DND-41 (cell line): ENCODE measurements around the gene PRAMEF13.
"Not testable (repeated sequence)": the region's sequence is repeated elsewhere in the genome, so short reads cannot be mapped to it uniquely, and the experiment has no call there.

Experiments used
- ATAC-seq: fragments of 200-7000 bp; cut with Tn5 transposase; 3 replicates; pipeline ENCODE4 v1.9.1; 2021; ENCODE audit warnings: low read depth; ENCODE audit not compliant: insufficient read depth
- DNase-seq: peaks from one replicate; pipeline ENCODE4 v3.0.0-alpha.2; 2020
- H2AFZ ChIP-seq: 2 replicates; pipeline ENCODE4 v1.6.0; 2012; ENCODE audit warnings: low read depth, low read length
- H3K27ac ChIP-seq: 2 replicates; pipeline ENCODE4 v1.5.1; 2012; ENCODE audit warnings: low read length, inconsistent platforms
- H3K27me3 ChIP-seq: fragments of 200-600 bp; sonication (generic); 2 replicates; pipeline ENCODE4 v1.6.0; 2012; ENCODE audit warnings: low read length, mild to moderate bottlenecking, inconsistent platforms; ENCODE audit not compliant: insufficient read depth, poor library complexity
- H3K36me3 ChIP-seq: 2 replicates; pipeline ENCODE4 v1.5.1; 2012; ENCODE audit warnings: low read length, inconsistent platforms; ENCODE audit not compliant: insufficient read depth
- H3K4me1 ChIP-seq: 2 replicates; pipeline ENCODE4 v1.5.1; 2012; ENCODE audit warnings: mild to moderate bottlenecking, low read length; ENCODE audit not compliant: insufficient read depth
- H3K4me2 ChIP-seq: 2 replicates; pipeline ENCODE4 v1.6.0; 2012; ENCODE audit warnings: mild to moderate bottlenecking, moderate library complexity, low read length, inconsistent platforms; ENCODE audit not compliant: insufficient read depth
- H3K4me3 ChIP-seq, 2 experiments: fragments of 200-600 bp in 1 of 2; shearing (Covaris generic) in 1 of 2; 2 replicates each; pipeline ENCODE4 v1.5.1; 2012 to 2016; ENCODE audit warnings: inconsistent platforms in 2 of 2, low read length in 2 of 2, mild to moderate bottlenecking in 2 of 2, low read depth in 1 of 2, moderate library complexity in 1 of 2
- H3K79me2 ChIP-seq: 2 replicates; pipeline ENCODE4 v1.6.0; 2012; ENCODE audit warnings: low read length, inconsistent platforms; ENCODE audit not compliant: insufficient read depth
- H3K9ac ChIP-seq: 2 replicates; pipeline ENCODE4 v1.6.0; 2012; ENCODE audit warnings: low read depth, mild to moderate bottlenecking, inconsistent platforms, low read length, moderate library complexity
- H3K9me3 ChIP-seq: 2 replicates; pipeline ENCODE4 v1.5.1; 2012; ENCODE audit warnings: low read length, moderate library complexity, mild to moderate bottlenecking, inconsistent platforms; ENCODE audit not compliant: insufficient read depth, severe bottlenecking
- H4K20me1 ChIP-seq: 2 replicates; pipeline ENCODE4 v1.6.0; 2012; ENCODE audit warnings: low read length; ENCODE audit not compliant: insufficient read depth
- CTCF ChIP-seq: IDR thresholded peaks from 2 replicates; pipeline ENCODE4 v1.5.1; 2012; ENCODE audit warnings: borderline replicate concordance, low read length, moderate library complexity, mild to moderate bottlenecking; ENCODE audit not compliant: poor library complexity, severe bottlenecking; ENCODE audit errors: extremely low read depth
- EZH2 ChIP-seq: IDR thresholded peaks from 3 replicates; pipeline ENCODE4 v1.6.1; 2012; ENCODE audit warnings: borderline replicate concordance, low read depth, mild to moderate bottlenecking, moderate library complexity, low read length, inconsistent platforms; ENCODE audit not compliant: severe bottlenecking

PRAMEF13 gene

GRCh38 chr1:13224480-13225060, 23.4 kb upstream of the PRAMEF13 start:
- Histone ChIP-seq H3K27ac (no peak overlapping the region), H3K79me2 (no peaks in the 10 kb centered on the region), H3K4me3 (no peak overlapping the region), H3K9me3 (no peaks in the 10 kb centered on the region), H3K9ac (no peak overlapping the region), H2AFZ (no peak overlapping the region), H3K4me2 (no peak overlapping the region), H3K4me1 (no peaks in the 10 kb centered on the region), H3K27me3 (peaks cover 5% of the 10 kb centered on the region), H3K36me3 (no peaks in the 10 kb centered on the region), H4K20me1 (no peaks in the 10 kb centered on the region)
- DNase-seq (no peak), ATAC-seq (no peak)
- no peak for TF ChIP-seq EZH2
- no peak for TF ChIP-seq CTCF

GRCh38 chr1:13222788-13223187, 21.6 kb upstream of the PRAMEF13 start:
- H3K27me3 ChIP-seq, H3K9ac ChIP-seq, H3K4me3 ChIP-seq, ATAC-seq, DNase-seq, H3K4me2 ChIP-seq, H3K9me3 ChIP-seq, H4K20me1 ChIP-seq, H3K36me3 ChIP-seq, H3K79me2 ChIP-seq, H3K4me1 ChIP-seq, H3K27ac ChIP-seq, H2AFZ ChIP-seq: not testable (repeated sequence)

GRCh38 chr1:13219203-13219602, 18.0 kb upstream of the PRAMEF13 start:
- DNase-seq, H3K4me2 ChIP-seq, H3K79me2 ChIP-seq, H3K9ac ChIP-seq, H3K9me3 ChIP-seq, H3K27me3 ChIP-seq, H3K4me1 ChIP-seq, H4K20me1 ChIP-seq, H3K4me3 ChIP-seq, H2AFZ ChIP-seq, ATAC-seq, H3K36me3 ChIP-seq, H3K27ac ChIP-seq: not testable (repeated sequence)

GRCh38 chr1:13216619-13217018, 15.4 kb upstream of the PRAMEF13 start:
- not testable (repeated sequence) for H2AFZ ChIP-seq, H3K79me2 ChIP-seq, H3K4me3 ChIP-seq, H3K9ac ChIP-seq, H3K4me2 ChIP-seq, H3K36me3 ChIP-seq, H4K20me1 ChIP-seq, H3K9me3 ChIP-seq, H3K27me3 ChIP-seq, H3K4me1 ChIP-seq, ATAC-seq, H3K27ac ChIP-seq, DNase-seq

GRCh38 chr1:13208712-13209111, 7.5 kb upstream of the PRAMEF13 start:
- H3K4me1 ChIP-seq, H3K4me3 ChIP-seq, H3K9me3 ChIP-seq, ATAC-seq, H4K20me1 ChIP-seq, H3K9ac ChIP-seq, H3K4me2 ChIP-seq, H2AFZ ChIP-seq, H3K27me3 ChIP-seq, DNase-seq, H3K79me2 ChIP-seq, H3K27ac ChIP-seq, H3K36me3 ChIP-seq: not testable (repeated sequence)

- H3K4me1 ChIP-seq, H3K9ac ChIP-seq, H3K36me3 ChIP-seq, H4K20me1 ChIP-seq, H3K27ac ChIP-seq, H2AFZ ChIP-seq, DNase-seq, H3K4me2 ChIP-seq, H3K4me3 ChIP-seq, H3K79me2 ChIP-seq, ATAC-seq, H3K27me3 ChIP-seq, H3K9me3 ChIP-seq: not testable (repeated sequence)
These were observed 29.7 kb downstream of the PRAMEF13 start, which contains the start of gene PRAMEF9 for GRCh38 chr1:13171548-13171947. PRAMEF9 (plus strand) TSS chr1:13171848; CDS start chr1:13175281, 3,433 bp downstream.

- not testable (repeated sequence) for H3K27me3 ChIP-seq, ATAC-seq, H4K20me1 ChIP-seq, H3K9ac ChIP-seq, H3K4me3 ChIP-seq, H3K4me1 ChIP-seq, H3K27ac ChIP-seq, H3K79me2 ChIP-seq, H3K36me3 ChIP-seq, DNase-seq, H3K4me2 ChIP-seq, H2AFZ ChIP-seq, H3K9me3 ChIP-seq
These were observed 35.7 kb downstream of the PRAMEF13 start, which contains the start of gene HNRNPCL4 for GRCh38 chr1:13165531-13165930. HNRNPCL4 (minus strand) TSS chr1:13165631; CDS start chr1:13165467, 164 bp downstream.
